Measurements from ENCODE around the gene KIF20A.
"Not testable (repeated sequence)": the region's sequence is repeated elsewhere in the genome, so short reads cannot be mapped to it uniquely, and the experiment has no call there.

The KIF20A gene

DNA sequence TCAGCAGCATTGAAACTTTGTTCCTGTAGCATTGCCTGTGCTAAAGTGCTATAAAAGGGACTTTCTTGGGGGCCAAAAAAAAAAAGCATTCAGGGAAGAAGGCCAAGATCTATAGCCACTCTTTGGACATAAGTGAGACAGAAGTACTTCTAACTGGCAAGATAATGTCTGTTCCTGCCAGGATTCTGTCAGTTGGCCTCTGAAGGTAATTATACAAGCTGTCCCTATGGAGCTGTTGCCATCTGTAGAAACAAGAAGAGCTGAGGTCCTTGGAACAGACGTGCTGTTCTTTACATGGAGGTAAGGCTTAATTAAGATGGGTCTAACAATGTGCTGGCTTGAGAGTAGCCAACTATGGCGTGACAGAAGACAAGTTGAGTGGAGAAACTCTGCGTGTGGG lies 9.7 kb downstream of the KIF20A start:
- DNase-seq, result no peak

DNA sequence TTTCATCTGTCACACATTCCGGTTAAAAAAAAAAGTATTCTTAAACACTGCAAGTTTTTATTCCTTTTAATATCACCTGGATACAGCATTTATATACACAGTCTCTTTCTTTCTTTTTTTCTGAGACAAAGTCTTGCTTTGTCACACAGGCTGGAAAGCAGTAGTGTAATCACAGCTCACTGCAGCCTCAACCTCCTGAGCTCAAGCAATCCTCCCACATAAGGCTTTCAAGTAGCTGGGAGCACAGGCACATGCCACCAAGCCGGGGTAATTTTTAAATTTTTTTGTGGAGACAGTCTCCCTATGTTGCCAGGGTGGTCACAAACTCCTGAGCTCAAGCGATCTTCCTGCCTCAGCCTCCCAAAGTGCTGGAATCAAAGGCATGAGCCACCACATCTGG lies 13.9 kb downstream of the KIF20A start:
- no peak for DNase-seq

DNA sequence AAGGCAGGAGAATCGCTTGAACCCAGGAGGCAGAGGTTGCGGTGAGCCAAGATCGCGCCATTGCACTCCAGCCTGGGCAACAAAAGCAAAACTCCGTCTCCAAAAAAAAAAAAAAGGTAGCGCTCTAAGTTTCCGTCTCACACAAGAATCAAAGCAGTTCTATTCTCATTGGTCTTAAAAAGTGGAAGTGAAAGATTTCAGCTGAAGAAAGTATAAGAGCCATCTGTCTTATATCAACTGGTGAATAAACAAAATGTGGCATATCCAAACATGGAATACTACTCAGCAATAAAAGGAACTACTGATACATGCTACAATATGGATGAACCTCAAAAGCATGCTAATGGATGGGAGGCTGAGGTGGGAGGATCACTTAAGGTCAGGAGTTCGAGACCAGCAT lies 14.9 kb downstream of the KIF20A start:
- DNase-seq, result not testable (repeated sequence)

GRCh38 chr5:138210985-138211384 lies 32.1 kb downstream of the KIF20A start:
- no peak for DNase-seq

DNA sequence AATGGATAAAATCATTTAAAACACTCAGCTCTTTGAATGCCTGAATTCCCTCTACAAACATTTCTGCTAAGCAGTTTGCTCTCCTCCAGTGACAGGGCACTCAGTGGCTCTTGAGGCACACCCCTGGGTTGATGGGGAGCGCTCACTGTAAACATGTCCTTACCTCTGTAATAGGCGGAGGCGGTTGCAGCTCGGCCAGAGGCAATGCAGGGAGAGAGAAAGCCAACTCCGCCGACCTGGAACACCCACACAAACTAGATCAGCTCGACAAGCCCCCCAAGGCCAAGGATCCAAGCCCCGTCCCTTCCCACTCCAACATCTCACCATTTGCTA lies 33.9 kb downstream of the KIF20A start:
- DNase-seq, result peak in 1 of 2 experiments; percentile 43

- peak; percentile 98 to 99 for DNase-seq
Measured at GRCh38 chr5:138213161-138214029, 34.5 kb downstream of the KIF20A start, which contains the start of gene CDC23. TSS of gene CDC23 (minus strand) at chr5:138213323. CDS start at chr5:138213312, 11 bp downstream.

DNA sequence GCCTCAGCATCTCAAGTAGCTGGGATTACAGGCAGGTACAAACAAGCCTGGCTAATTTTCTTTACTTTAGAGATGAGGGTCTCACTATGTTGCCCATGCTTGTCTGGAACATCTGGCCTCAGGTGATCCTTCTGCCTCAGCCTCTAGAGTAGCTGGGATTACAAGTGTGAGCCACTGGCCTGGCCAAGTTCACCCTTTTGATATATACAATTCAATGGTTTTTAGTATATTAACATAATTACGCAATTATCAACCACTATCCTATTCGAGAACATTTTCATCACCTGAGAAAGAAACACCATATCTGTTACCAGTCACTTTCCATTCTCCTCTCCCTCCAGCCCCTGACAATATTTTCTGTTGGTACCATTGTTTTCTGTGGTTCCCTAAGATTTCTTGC lies 37.9 kb downstream of the KIF20A start:
- no peak for DNase-seq

DNA sequence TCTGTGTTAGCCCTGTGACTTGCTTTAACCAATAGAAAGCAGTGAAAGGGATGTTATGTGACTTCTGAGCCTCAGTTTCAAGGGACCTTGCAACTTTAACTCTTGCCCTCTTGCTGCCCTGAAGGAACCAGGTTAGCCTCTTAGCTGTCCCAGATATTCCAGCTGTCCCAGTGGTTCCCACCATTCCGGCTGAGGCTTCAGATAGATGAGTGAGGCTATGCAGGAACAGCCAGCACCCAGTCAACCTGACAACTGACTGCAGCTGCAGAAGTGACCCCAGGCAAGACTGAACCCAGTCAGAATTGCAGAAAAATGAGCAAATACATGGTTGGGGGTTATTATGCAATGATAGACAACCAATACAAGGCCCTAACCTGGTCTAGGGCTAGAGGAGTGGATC lies 44.6 kb downstream of the KIF20A start:
- no peak for DNase-seq

DNA sequence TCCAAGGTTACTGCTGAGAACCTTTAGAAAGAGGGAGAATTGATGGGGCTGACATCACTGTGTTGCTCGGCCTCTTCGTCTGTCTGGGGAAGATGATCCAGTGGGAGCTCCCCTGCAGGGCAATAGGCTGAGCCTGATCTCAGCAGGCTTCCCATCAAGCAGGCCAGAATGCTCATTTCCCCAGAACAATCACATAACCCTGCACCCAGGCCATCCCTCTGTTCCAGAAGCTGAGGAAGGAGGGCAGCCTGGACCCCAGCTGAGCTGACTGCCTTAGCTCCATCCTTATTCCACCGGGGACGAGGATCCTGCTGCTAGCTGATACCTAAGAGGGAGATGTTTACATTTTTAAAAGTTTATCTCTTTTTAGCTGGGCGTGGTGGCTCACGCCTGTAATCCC lies 45.8 kb downstream of the KIF20A start:
- DNase-seq, result no peak

DNA sequence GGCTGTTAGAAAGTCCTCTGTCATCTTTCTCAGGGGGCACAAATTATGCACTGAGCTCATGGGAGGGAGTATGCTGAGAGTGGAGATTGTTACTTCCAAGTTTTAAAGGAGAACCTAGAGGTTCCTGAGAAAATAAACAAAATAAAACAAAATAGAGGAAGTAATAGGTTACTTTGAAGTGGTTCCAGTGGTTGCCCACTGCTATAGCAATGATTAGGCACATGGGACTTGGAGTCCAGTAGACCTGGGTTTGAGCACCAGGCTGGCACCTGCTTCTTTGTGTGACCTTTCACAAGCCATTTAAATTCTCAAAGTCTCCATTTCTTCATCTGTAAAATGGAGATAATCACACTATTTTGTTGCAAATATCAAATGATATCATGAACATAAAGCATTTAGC lies 48.0 kb downstream of the KIF20A start:
- DNase-seq, result no peak

- DNase-seq, result no peak
Measured at GRCh38 chr5:138229387-138229786, 50.5 kb downstream of the KIF20A start.

DNA sequence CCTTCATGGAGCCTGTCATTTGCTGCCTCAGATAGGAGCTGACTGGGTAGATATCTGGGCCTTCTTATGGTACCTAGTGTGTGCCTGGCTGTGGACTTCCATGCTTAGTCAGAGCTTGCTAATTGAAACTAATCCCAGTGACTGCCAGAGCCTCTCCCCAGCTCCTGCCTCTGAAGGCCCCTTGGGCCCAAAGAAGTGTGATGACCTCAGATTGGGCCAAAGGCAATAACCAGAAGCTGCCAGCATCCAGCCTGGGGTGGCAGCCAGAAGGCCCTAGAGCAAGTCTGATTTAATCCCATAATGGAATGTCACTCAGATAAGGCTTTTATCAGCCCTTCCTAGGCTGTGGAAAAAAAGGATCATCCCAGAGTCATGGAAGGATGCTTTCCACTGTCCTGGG lies 51.3 kb downstream of the KIF20A start:
- DNase-seq, result no peak

DNA sequence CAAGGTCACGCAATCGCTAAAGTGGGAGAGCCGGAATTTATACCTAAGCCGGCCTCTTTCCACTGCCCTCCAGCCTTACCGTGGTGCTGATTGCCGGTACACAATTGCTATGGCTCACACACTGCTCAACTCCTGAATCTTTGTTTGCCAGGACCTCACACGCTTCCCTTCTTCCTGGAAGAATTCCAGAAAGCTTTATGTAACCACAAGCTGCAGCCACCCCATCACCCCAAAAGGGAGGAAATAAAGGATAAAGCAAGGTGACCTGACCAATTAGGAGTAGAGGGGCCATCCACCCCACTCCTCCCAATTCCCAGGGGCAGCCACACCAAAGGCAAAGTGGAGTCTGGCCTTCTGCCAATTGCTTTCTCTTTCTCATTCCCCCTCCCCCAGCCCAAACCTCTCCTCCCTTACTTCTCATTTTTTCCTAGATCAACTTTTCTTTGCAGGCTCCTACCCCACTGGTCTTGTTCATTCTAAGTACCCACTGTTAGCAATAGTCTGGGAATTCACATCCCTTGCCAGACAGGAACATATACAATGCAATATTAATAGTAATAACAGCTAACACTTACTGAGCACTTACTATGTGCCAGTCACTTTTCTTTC lies 52.2 kb downstream of the KIF20A start:
- DNase-seq, result no peak

GRCh38 chr5:138233280-138233679 lies 54.4 kb downstream of the KIF20A start:
- DNase-seq, result no peak

DNA sequence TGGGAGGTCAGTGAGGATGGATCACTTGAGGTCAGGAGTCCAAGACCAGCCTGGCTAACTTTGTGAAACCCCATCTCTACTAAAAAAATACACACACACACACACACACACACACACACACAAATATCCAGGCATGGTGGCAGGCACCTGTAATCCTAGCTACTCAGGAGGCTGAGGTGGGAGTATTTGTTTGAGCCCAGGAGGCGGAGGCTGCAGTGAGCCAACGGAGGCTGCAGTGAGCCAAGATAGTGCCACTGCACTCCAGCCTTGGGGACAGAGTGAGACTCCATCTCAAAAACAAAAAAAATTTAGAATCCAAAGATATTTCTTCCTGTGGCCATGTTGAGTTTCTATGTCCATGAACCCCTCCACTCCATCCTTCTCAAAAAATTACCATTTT lies 55.7 kb downstream of the KIF20A start:
- DNase-seq, result no peak
